HepG2 (cell line): ENCODE measurements around the gene CDT1.

Source experiments
- CEBPB ChIP-seq: IDR thresholded peaks from 2 replicates; pipeline ENCODE4 v1.6.1; 2011; ENCODE audit warnings: low read depth, low read length, improper control_type of control experiment, borderline replicate concordance
- ESRRA ChIP-seq: sonication (generic); formaldehyde crosslinking; IDR thresholded peaks from 2 replicates; pipeline ENCODE4 v1.5.1; 2020; ENCODE audit warnings: mild to moderate bottlenecking, low read depth, missing genetic modification reagents
- GABPA ChIP-seq, 2 experiments: IDR thresholded peaks; 2 replicates each; pipeline ENCODE4 v1.6.1; 2011 to 2016; ENCODE audit warnings: low read depth in 2 of 2, low read length in 1 of 2, missing biosample characterization in 1 of 2, missing genetic modification characterization in 1 of 2
- KMT2B ChIP-seq: IDR thresholded peaks from 2 replicates; pipeline ENCODE4 v1.6.1; 2016; ENCODE audit warnings: missing genetic modification reagents, missing compliant biosample characterization
- PHF8 ChIP-seq: sonication (generic); formaldehyde crosslinking; IDR thresholded peaks from 2 replicates; pipeline ENCODE4 v1.5.0; 2020; ENCODE audit warnings: missing genetic modification reagents
- RBM39 ChIP-seq: fragments of 200-400 bp; formaldehyde crosslinking; IDR thresholded peaks from one replicate; pipeline ENCODE4 v1.6.1; 2018; ENCODE audit warnings: antibody characterized with exemption, mild to moderate bottlenecking, low read depth, low read length; ENCODE audit not compliant: poor library complexity, severe bottlenecking
- RFXANK ChIP-seq: IDR thresholded peaks from 2 replicates; pipeline ENCODE4 v1.6.1; 2016
- SMAD3 ChIP-seq: sonication (generic); formaldehyde crosslinking; IDR thresholded peaks from 2 replicates; pipeline ENCODE4 v1.4.0; 2020; ENCODE audit warnings: missing genetic modification reagents
- TCF7L2 ChIP-seq: IDR thresholded peaks from 2 replicates; pipeline ENCODE4 v1.6.1; 2011; ENCODE audit warnings: mild to moderate bottlenecking, low read depth, low read length, moderate library complexity
- ZNF335 ChIP-seq: sonication (generic); formaldehyde crosslinking; IDR thresholded peaks from 2 replicates; pipeline ENCODE4 v1.4.0; 2020; ENCODE audit warnings: missing genetic modification reagents
- ZSCAN30 ChIP-seq: sonication (generic); formaldehyde crosslinking; IDR thresholded peaks from 2 replicates; pipeline ENCODE4 v1.5.0; 2020; ENCODE audit warnings: mild to moderate bottlenecking, missing genetic modification reagents
- ZSCAN9 ChIP-seq: IDR thresholded peaks from 2 replicates; pipeline ENCODE4 v1.6.1; 2016; ENCODE audit warnings: borderline replicate concordance
- TF ChIP-seq, protein P1 (sequence below): sonication (generic); formaldehyde crosslinking; IDR thresholded peaks from 2 replicates; pipeline ENCODE4 v1.5.0; 2020; ENCODE audit warnings: mild to moderate bottlenecking, missing genetic modification reagents, moderate library complexity
- TF ChIP-seq, protein P2 (sequence below): sonication (generic); formaldehyde crosslinking; IDR thresholded peaks from 2 replicates; pipeline ENCODE4 v1.9.0; 2022; ENCODE audit warnings: missing genetic modification reagents, mild to moderate bottlenecking, borderline replicate concordance

DNA sequence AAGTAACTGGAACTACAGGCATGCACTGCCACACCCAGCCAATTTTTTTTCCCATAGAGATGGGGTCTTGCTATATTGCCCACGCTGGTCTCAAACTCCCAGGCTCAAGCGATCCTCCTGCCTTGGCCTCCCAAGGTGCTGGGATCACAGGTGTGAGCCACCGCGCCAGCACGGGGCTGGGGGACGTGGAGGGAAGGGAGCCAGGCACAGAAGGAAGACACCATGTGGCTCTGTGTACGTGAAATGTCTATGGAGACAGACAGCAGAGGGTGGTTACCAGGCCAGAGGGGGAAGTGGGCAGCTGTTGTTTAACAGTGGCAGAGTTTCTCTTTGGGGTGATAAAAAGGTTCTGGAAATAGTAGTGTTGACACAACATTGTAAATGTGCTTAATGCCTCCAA is 14.0 kb upstream of the CDT1 start:
- TF ChIP-seq ZNF335 (CRISPR knock-in tag) (no peak), GABPA (IDR thresholded peaks at IDR 0.05; ENCODE audit: low read depth, low read length) (no peak), GABPA (CRISPR knock-in tag; IDR thresholded peaks at IDR 0.05; ENCODE audit: low read depth) (no peak), ESRRA (no peak), KMT2B (CRISPR knock-in tag) (no peak), TCF7L2 (no peak), RFXANK (no peak), ZSCAN30 (CRISPR knock-in tag) (no peak), RBM39 (no peak), SMAD3 (CRISPR knock-in tag) (no peak), CEBPB (no peak), PHF8 (CRISPR knock-in tag) (no peak), ZSCAN9 (CRISPR knock-in tag) (no peak)
- TF ChIP-seq, protein P1, sequence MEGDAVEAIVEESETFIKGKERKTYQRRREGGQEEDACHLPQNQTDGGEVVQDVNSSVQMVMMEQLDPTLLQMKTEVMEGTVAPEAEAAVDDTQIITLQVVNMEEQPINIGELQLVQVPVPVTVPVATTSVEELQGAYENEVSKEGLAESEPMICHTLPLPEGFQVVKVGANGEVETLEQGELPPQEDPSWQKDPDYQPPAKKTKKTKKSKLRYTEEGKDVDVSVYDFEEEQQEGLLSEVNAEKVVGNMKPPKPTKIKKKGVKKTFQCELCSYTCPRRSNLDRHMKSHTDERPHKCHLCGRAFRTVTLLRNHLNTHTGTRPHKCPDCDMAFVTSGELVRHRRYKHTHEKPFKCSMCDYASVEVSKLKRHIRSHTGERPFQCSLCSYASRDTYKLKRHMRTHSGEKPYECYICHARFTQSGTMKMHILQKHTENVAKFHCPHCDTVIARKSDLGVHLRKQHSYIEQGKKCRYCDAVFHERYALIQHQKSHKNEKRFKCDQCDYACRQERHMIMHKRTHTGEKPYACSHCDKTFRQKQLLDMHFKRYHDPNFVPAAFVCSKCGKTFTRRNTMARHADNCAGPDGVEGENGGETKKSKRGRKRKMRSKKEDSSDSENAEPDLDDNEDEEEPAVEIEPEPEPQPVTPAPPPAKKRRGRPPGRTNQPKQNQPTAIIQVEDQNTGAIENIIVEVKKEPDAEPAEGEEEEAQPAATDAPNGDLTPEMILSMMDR, result no peak
- TF ChIP-seq, protein P2, sequence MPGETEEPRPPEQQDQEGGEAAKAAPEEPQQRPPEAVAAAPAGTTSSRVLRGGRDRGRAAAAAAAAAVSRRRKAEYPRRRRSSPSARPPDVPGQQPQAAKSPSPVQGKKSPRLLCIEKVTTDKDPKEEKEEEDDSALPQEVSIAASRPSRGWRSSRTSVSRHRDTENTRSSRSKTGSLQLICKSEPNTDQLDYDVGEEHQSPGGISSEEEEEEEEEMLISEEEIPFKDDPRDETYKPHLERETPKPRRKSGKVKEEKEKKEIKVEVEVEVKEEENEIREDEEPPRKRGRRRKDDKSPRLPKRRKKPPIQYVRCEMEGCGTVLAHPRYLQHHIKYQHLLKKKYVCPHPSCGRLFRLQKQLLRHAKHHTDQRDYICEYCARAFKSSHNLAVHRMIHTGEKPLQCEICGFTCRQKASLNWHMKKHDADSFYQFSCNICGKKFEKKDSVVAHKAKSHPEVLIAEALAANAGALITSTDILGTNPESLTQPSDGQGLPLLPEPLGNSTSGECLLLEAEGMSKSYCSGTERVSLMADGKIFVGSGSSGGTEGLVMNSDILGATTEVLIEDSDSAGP (CRISPR knock-in tag), result no peak
